ENCODE data around the gene CARMIL3. TPM values are rescaled to one million over a fixed set of nuclear protein-coding genes. Genes with fewer than 3 reads are reported as not detected.

CARMIL3 gene
- total RNA-seq, 2 experiments from 2014 or later: 0.63 to 0.83 TPM

DNA sequence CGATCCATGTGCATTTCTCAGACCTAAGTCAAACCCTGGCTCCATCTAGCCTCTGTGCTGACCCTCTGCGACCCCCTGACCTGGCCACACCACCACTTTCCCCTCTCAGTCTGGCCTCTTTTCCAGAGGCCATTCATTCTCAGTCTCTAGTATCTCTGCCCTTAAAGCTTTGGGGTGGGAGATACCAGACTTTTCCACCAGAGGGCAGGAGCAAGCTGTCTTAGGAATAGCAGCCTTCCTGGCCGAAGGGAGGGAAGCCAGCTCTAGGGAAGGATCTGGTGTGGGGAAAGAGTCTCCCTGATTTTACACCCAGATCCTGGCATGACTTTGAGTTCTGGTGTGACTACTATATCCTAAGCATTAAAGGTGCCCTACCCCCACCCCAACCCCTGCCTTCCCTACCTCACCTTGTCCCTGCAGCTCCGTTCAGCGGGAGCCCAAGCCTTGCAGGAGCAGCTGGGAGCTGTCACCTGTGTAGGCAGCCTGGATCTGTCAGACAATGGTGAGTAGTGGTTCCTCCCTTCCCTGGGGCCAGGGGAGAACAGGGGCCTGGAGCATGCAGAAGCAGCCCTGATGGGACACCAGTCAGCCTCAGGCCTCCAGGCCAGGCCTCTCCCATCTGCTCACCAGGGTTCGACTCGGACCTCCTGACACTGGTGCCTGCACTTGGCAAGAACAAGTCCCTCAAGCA lies 6.6 kb downstream of the CARMIL3 start:
- TF ChIP-seq, protein P1, sequence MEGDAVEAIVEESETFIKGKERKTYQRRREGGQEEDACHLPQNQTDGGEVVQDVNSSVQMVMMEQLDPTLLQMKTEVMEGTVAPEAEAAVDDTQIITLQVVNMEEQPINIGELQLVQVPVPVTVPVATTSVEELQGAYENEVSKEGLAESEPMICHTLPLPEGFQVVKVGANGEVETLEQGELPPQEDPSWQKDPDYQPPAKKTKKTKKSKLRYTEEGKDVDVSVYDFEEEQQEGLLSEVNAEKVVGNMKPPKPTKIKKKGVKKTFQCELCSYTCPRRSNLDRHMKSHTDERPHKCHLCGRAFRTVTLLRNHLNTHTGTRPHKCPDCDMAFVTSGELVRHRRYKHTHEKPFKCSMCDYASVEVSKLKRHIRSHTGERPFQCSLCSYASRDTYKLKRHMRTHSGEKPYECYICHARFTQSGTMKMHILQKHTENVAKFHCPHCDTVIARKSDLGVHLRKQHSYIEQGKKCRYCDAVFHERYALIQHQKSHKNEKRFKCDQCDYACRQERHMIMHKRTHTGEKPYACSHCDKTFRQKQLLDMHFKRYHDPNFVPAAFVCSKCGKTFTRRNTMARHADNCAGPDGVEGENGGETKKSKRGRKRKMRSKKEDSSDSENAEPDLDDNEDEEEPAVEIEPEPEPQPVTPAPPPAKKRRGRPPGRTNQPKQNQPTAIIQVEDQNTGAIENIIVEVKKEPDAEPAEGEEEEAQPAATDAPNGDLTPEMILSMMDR (IDR thresholded peaks at IDR 0.05): peak; percentile 95
- H3K4me1 Mint-ChIP-seq (ENCODE audit: low read depth): peaks cover 6% of the 10 kb centered on the region
- peak overlapping the region; percentile 85 for H3K27ac Mint-ChIP-seq
- no peaks in the 10 kb centered on the region for H3K27me3 Mint-ChIP-seq
- intact Hi-C loops (cut with micrococcal nuclease): loop anchor here (1.0 to 5.0 kb wide), 2 partner anchors 32 to 46 kb away; no protein-coding TSS in a partner anchor
- ATAC-seq: peak; percentile 80
- no peaks in the 10 kb centered on the region for H3K9me3 Mint-ChIP-seq
- CTCF ChIA-PET: interaction anchor here (0.9 to 9.6 kb wide), 30 partner anchors 8 to 477 kb away, joined by 3 to 345 read pairs (median 5); partner anchors contain the start of genes CIDEB, CPNE6, DCAF11 and IRF9
- DNase-seq: peak; percentile 85
- POLR2A ChIA-PET: interaction anchor here (0.7 to 3.9 kb wide), 11 partner anchors 17 to 102 kb away, joined by 3 to 25 read pairs (median 4); partner anchors contain the start of genes DCAF11, IRF9, NRL and PCK2
- H3K36me3 Mint-ChIP-seq (ENCODE audit: low read depth): no peaks in the 10 kb centered on the region
- no peak overlapping the region for H3K4me3 Mint-ChIP-seq

DNA sequence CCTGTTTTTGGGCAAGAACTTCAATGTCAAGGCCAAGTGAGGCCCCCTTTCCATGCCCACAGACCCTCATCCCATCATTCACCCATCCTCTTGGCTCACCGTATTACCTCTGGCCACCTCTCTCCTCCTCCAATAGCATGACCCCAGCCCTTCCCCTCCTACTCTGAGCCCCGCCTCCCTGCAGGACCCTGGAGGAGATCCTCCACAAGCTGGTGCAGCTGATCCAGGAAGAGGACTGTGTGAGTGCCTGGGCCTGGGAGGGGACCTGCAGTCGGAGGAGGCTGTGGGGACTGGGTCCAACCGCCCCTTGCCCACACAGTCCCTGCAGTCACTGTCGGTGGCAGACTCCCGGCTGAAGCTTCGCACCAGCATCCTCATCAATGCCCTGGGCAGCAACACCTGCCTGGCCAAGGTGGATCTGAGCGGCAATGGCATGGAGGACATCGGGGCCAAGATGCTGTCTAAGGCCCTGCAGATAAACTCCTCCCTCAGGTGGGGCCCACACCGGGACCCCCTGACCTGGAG lies 7.2 kb downstream of the CARMIL3 start:
- ChIA-PET POLR2A (interaction anchor here (0.7 to 3.9 kb wide), 4 partner anchors 22 to 92 kb away, joined by 3 to 18 read pairs (median 6); no protein-coding TSS in a partner anchor), CTCF (interaction anchor here (0.9 to 9.6 kb wide), 24 partner anchors 8 to 249 kb away, joined by 3 to 345 read pairs (median 6); partner anchors contain the start of genes CIDEB, CPNE6, DCAF11 and IRF9)
- no peaks in the 10 kb centered on the region for H3K36me3 Mint-ChIP-seq (ENCODE audit: low read depth)
- no peaks in the 10 kb centered on the region for H3K9me3 Mint-ChIP-seq
- H3K4me3 Mint-ChIP-seq: no peak overlapping the region
- DNase-seq (no peak), ATAC-seq (no peak)
- TF ChIP-seq, protein P1 (IDR thresholded peaks at IDR 0.05): no peak
- intact Hi-C loops (cut with micrococcal nuclease): loop anchor here (1.0 to 5.0 kb wide), 2 partner anchors 31 to 47 kb away; no protein-coding TSS in a partner anchor
- H3K4me1 Mint-ChIP-seq (ENCODE audit: low read depth): peaks cover 2% of the 10 kb centered on the region
- no peak overlapping the region for H3K27ac Mint-ChIP-seq
- no peaks in the 10 kb centered on the region for H3K27me3 Mint-ChIP-seq

DNA sequence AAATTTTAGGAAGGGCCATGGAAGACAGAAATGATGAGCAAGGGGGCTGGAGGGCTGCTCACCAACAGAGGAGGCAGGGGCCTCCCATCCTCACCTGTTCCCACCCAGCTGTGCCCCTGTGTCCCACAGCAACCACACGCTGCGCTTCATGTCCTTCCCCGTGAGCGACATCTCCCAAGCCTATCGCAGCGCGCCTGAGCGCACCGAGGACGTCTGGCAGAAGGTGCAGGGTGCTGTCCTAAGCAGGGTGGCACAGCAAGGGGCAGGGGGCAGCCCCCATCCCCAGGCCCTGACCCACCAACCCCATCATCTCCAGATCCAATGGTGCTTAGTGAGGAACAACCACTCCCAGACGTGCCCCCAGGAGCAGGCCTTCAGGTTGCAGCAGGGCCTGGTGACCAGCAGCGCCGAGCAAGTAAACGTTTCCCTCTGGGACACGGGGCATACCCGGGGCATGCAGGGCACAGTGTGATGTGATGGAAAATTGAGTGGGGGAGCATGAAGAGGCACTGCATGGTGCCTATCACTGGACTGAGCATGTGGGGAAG lies 8.1 kb downstream of the CARMIL3 start:
- TF ChIP-seq, protein P1 (IDR thresholded peaks at IDR 0.05): no peak
- no peaks in the 10 kb centered on the region for H3K27me3 Mint-ChIP-seq
- intact Hi-C loops (cut with micrococcal nuclease): loop anchor here (5.0 kb wide), 1 partner anchor 48 kb away; no protein-coding TSS in a partner anchor
- H3K9me3 Mint-ChIP-seq: no peaks in the 10 kb centered on the region
- POLR2A ChIA-PET: interaction anchor here (2.2 kb wide), 1 partner anchor 31 kb away, joined by 5 read pairs; no protein-coding TSS in a partner anchor
- DNase-seq (no peak), ATAC-seq (no peak)
- peaks cover 2% of the 10 kb centered on the region for H3K4me1 Mint-ChIP-seq (ENCODE audit: low read depth)
- CTCF ChIA-PET: interaction anchor here (0.9 to 9.6 kb wide), 6 partner anchors 10 to 101 kb away, joined by 3 to 345 read pairs (median 75); partner anchors contain the start of genes IRF9 and PCK2
- no peak overlapping the region for H3K4me3 Mint-ChIP-seq
- no peak overlapping the region for H3K27ac Mint-ChIP-seq
- H3K36me3 Mint-ChIP-seq (ENCODE audit: low read depth): no peaks in the 10 kb centered on the region

DNA sequence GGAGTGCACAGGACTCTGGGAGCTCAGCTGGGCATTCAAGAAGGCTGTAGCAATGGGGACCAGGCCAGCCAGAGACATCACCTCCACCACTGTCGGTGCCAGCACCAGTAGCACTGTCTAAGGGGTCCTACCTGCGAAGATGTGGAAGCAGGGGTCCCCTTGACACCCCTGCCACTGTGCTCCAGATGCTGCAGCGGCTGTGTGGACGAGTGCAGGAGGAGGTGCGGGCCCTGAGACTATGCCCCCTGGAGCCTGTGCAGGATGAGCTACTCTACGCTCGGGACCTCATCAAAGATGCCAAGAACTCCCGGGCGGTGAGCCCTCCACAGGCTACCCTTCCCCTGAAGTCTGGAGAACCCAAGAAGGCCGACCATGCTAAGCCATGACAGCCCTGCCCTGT lies 8.6 kb downstream of the CARMIL3 start:
- CTCF ChIA-PET: interaction anchor here (1.3 to 9.6 kb wide), 4 partner anchors 9 to 47 kb away, joined by 4 to 345 read pairs (median 163); partner anchors contain the start of gene PCK2
- Mint-ChIP-seq H3K27me3 (no peaks in the 10 kb centered on the region), H3K36me3 (ENCODE audit: low read depth) (no peaks in the 10 kb centered on the region), H3K9me3 (no peaks in the 10 kb centered on the region), H3K4me1 (ENCODE audit: low read depth) (peaks cover 2% of the 10 kb centered on the region), H3K4me3 (no peak overlapping the region), H3K27ac (no peak overlapping the region)
- ATAC-seq (no peak), DNase-seq (no peak)
- intact Hi-C loops (cut with micrococcal nuclease): no loop called here
- POLR2A ChIA-PET: interaction anchor here (1.0 to 2.2 kb wide), 2 partner anchors 12 to 30 kb away, joined by 3 to 5 read pairs; no protein-coding TSS in a partner anchor
- TF ChIP-seq, protein P1 (IDR thresholded peaks at IDR 0.05): no peak
